GM12801 (cell line): ENCODE measurements around the gene LRCH1.

Source experiments
- TF ChIP-seq, protein P1 (sequence below): IDR thresholded peaks from one replicate; pipeline ENCODE4 v1.5.1; 2011; ENCODE audit warnings: control low read depth; ENCODE audit not compliant: insufficient read length; ENCODE audit errors: extremely low read depth

Gene LRCH1

DNA sequence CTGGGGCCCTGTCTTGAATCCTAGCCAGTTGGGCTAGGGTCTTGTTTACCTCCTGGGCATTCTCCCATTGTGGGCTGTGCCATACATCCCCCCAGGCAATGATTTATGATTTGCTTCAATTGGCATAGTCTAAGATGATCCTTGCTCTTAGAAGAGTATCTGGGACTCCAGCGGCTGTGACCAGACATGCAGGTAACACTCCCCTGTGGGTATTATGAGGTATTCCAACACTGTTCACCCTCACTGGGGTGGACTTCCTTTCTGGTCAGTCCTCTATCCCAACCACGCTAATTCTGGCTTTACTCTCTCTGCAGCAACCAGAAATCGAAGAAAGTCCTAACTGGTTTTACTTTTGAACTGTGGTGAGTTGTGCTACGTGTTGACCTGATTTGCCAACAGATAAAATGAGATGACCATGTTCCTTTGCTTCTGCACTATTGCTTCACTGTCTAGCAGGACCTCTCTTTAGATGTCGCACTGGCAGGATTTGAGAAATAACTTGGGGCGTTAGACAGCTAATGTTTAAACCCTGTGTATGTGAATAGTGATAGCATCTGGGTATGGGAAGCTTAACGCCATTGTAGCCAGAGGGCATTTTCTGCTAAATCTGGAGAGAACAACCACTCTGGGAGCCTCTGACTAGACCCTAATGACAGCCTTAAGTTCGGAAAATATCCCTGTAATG is 6.7 kb upstream of the LRCH1 start:
- TF ChIP-seq, protein P1, sequence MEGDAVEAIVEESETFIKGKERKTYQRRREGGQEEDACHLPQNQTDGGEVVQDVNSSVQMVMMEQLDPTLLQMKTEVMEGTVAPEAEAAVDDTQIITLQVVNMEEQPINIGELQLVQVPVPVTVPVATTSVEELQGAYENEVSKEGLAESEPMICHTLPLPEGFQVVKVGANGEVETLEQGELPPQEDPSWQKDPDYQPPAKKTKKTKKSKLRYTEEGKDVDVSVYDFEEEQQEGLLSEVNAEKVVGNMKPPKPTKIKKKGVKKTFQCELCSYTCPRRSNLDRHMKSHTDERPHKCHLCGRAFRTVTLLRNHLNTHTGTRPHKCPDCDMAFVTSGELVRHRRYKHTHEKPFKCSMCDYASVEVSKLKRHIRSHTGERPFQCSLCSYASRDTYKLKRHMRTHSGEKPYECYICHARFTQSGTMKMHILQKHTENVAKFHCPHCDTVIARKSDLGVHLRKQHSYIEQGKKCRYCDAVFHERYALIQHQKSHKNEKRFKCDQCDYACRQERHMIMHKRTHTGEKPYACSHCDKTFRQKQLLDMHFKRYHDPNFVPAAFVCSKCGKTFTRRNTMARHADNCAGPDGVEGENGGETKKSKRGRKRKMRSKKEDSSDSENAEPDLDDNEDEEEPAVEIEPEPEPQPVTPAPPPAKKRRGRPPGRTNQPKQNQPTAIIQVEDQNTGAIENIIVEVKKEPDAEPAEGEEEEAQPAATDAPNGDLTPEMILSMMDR = no peak

DNA sequence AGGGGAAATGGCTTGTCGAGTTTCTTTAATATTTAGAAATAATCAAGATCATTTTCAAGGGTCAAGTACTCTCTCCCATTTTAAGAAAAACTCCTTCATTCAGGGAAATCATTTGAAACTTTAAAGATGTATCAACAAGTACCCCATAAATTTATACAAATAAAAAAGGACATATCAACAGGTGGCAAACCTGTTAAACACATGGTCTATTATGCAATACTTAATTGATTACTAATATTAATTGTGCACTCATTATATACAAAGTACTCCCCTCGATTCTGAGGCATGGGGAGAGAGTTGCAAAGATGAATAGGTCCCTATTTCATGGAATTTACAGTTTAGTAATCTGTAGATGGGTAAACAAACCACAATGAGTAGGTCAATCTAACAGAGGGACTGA is 2.1 kb upstream of the LRCH1 start:
- TF ChIP-seq, protein P1 = no peak

DNA sequence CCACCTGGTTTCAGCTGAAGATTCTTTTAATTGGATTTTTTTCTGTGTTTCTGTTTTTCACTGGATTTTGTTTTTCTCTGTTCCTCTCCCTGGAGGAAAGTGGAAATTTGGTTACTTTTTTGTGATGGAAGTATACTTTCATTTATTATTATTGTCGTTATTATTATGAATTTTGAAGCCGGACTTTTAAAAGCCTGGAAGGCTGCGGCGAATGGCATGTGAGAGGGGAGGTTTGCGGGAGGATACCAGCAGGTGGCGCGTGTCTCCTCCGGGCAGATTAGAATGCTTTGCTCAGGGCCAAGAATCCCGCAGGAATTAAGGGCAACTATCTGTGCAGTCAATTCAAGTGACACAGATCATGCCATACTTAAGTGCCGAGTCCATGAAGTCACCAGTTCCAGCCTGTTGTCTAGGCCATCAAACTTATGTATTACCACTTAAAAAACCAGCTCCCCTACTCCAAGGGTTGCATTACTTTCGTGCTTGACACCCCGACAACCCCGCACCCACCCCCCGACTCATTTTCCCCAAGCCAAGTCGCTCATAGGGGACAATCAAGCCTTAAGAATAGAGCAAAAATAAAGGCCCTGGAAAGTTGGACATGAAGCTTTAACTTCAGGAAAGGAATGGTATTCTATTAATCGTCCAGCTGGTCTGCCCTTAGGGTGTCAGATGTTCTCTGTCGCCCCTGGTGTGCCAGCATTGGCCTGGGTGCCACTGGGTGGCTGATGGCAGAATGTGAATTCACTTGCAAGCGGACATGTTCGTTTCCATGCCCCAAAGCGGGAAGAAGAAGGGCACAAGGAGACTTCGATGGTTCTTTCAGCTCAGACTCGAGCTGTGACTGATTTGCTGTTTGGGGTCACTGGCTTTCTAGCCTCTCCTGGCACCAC is 1.3 kb upstream of the LRCH1 start:
- TF ChIP-seq, protein P1 = no peak

DNA sequence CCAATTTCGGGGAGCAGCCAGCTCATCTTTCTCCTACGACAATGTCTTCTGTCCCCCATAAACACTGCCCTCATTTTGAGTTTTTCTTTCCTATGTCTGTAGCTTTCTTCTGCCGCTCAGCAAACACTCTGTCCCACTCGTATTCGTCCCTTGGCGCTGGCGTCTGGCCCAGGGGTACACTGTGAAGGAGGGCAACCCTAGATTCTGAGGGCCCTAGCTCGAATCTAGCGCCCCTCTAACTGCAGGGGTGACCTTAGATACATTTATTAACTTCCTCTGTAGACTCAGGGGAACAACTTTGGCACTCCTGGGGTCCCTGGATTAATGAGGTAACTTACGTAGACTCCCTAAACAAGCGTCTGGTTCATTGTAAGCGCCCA is 677 bp upstream of the LRCH1 start:
- TF ChIP-seq, protein P1 = no peak

DNA sequence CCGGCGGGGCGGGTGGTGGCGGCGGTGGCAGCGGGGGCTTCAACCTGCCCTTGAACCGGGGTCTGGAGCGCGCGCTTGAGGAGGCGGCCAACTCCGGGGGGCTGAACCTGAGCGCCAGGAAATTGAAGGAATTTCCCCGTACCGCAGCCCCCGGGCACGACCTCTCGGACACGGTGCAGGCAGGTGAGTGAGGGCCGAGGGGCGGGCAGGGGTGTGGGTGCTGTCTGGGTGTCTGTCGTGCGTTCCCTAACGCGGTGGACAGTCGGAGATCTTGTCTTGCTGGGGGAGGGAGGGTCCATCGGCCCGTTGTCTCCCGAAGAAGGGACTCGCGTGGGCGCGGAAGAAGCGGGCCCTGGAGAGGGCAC is 533 bp downstream of the LRCH1 start:
- TF ChIP-seq, protein P1 = no peak

DNA sequence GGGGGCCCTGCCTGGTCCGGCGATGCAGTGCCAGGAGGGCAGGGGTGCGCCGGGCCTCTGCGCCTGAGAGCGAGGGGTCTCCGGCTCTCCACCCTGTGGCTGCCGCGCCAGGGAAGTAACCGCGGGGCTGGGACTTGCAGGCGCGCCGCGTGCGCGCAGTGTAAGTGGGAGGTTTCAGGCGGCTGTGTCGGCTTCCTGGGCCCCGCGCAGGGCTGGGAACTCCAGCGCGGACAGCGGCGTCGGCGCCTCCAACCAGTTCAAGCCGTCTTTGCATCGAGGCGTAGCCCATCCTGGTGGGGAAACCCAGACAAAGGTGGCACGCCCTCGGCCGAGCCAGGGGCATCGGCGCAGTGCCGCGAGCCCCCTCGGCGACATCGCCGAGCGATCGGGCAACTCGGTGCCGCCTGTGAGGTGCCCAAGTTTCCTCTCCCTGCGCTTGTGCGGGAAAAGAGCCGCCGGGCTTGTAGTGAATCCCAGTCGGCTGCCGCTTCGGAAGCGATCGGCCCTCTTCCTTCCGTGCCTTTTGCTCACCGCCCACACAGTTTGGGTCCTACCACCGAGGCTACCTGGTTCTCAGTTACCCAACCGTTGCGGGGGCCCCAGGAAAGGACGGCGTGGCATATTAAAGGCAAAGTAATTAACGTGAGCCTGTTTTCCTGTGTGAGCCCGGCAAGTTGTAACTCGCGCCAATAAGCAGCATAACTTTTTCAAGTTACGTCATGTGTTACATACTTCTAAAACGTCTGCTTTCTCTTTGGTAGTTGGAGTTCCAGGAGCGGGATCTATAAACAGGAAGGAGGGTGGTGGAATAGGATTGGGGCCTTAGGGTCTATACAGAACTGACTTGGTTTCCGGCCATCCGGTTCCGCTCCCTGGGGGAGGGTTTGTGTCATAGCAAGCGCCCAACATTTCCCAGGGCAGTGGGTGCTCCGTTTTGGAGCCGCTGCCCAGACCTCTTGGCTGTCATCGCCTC is 1.2 kb downstream of the LRCH1 start:
- TF ChIP-seq, protein P1 = no peak

DNA sequence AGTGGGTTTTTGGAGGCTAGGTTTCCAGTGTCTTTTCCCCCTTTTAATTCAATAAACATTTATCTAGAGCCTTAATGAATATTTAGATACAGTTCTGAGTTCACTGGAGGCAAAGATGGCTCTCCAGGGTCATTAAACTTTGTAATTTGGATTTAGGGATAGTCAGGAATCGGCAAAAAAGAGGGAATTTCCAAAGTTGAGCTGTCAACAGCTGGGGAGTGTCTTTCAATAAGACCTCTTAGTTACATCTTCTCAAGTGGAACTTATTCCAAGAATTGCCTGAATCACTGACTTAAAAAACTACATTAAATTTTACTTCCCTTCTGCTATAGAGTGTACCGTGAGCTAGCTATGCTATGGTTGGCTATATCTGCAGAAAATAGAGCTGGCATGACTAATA is 2.0 kb downstream of the LRCH1 start:
- TF ChIP-seq, protein P1 = no peak
